Measurements from ENCODE around the gene C20orf204.

The C20orf204 gene

DNA sequence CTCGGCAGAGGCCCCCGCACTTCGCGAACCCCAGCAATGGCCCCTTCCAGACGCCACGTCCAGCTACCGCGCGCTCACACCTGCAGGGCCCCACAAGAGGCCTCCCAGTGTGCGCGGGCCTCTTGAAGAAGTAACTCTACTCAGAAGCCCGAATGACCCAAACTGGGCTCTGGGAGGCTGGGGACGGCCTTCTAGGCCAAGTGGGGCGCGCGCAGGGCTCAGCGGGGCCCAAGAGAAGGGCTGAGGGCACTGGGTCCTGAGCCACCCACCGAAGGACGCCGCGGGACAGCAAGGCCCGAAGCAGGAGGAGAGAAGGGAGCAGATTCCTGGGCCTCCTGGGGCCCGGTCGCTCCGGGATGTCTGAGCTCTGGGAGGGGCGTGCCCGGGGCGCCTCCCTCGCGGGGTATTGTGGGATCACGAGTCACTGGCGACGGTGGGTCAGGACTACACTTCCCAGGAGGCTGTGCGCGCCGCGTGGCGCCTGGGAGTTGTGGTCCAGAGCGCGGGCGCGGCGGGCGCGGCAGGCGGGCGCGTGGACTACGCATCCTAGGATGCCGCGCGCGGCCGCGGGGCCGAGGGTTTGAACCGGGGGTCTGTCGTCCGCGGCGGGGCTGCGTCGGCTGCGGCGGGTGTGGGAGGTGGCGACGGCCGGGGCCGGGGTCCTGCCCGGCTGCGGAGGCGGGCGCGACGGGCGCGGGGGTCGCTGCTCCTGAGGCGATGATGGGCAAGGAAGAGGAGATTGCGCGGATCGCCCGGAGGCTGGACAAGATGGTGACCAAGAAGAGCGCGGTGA is 26.8 kb downstream of the C20orf204 start, which contains the start of gene TCEA2:
TCEA2 (plus strand) TSS at position 603 of the 793 bp plus-strand sequence; CDS start at position 718, 115 bp downstream.
- peaks cover 14% of the 10 kb centered on the region for H4K20me1 ChIP-seq (ENCODE audit: insufficient read depth, low read length)
- H3K4me3 ChIP-seq (ENCODE audit: low read depth in 1 of 2, low read length in 2 of 2): peak within 1 kb of the TSS; percentile 69 to 83
- TF ChIP-seq, protein P1, sequence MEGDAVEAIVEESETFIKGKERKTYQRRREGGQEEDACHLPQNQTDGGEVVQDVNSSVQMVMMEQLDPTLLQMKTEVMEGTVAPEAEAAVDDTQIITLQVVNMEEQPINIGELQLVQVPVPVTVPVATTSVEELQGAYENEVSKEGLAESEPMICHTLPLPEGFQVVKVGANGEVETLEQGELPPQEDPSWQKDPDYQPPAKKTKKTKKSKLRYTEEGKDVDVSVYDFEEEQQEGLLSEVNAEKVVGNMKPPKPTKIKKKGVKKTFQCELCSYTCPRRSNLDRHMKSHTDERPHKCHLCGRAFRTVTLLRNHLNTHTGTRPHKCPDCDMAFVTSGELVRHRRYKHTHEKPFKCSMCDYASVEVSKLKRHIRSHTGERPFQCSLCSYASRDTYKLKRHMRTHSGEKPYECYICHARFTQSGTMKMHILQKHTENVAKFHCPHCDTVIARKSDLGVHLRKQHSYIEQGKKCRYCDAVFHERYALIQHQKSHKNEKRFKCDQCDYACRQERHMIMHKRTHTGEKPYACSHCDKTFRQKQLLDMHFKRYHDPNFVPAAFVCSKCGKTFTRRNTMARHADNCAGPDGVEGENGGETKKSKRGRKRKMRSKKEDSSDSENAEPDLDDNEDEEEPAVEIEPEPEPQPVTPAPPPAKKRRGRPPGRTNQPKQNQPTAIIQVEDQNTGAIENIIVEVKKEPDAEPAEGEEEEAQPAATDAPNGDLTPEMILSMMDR (IDR thresholded peaks at IDR 0.05; ENCODE audit: borderline replicate concordance, extremely low read depth, low read length, poor library complexity, severe bottlenecking): no peak
- no peak for TF ChIP-seq EZH2 (IDR thresholded peaks at IDR 0.05; ENCODE audit: borderline replicate concordance, low read depth, low read length, severe bottlenecking)
- peak; percentile 98 for DNase-seq
- H3K4me1 ChIP-seq (ENCODE audit: insufficient read depth, low read length): peaks cover 34% of the 10 kb centered on the region
- H3K36me3 ChIP-seq (ENCODE audit: insufficient read depth, low read length): no peaks in the 10 kb centered on the region
- peak within 1 kb of the TSS; percentile 92 for H2AFZ ChIP-seq (ENCODE audit: low read depth, low read length)
- peak within 1 kb of the TSS; percentile 78 for H3K27ac ChIP-seq (ENCODE audit: low read length)
- ATAC-seq (ENCODE audit: insufficient read depth, low read depth): peak; percentile 96
- no peaks in the 10 kb centered on the region for H3K27me3 ChIP-seq (ENCODE audit: insufficient read depth, low read length, poor library complexity)
- H3K9ac ChIP-seq (ENCODE audit: low read depth, low read length): peak within 1 kb of the TSS; percentile 87
- H3K4me2 ChIP-seq (ENCODE audit: insufficient read depth, low read length): peak within 1 kb of the TSS; percentile 91
- no peaks in the 10 kb centered on the region for H3K9me3 ChIP-seq (ENCODE audit: insufficient read depth, low read length, severe bottlenecking)
- H3K79me2 ChIP-seq (ENCODE audit: insufficient read depth, low read length): peaks cover 5% of the 10 kb centered on the region; the same call in 1 of the 2 replicates

- TF ChIP-seq EZH2 (IDR thresholded peaks at IDR 0.05; ENCODE audit: borderline replicate concordance, low read depth, low read length, severe bottlenecking): no peak
- TF ChIP-seq, protein P1 (IDR thresholded peaks at IDR 0.05; ENCODE audit: borderline replicate concordance, extremely low read depth, low read length, poor library complexity, severe bottlenecking): no peak
- peaks cover 34% of the 10 kb centered on the region for H3K4me1 ChIP-seq (ENCODE audit: insufficient read depth, low read length)
- no peaks in the 10 kb centered on the region for H3K27me3 ChIP-seq (ENCODE audit: insufficient read depth, low read length, poor library complexity)
- H3K36me3 ChIP-seq (ENCODE audit: insufficient read depth, low read length): no peaks in the 10 kb centered on the region
- no peaks in the 10 kb centered on the region for H3K9me3 ChIP-seq (ENCODE audit: insufficient read depth, low read length, severe bottlenecking)
- ATAC-seq (ENCODE audit: insufficient read depth, low read depth) (no peak), DNase-seq (no peak)
- peak overlapping the region; percentile 74 for H2AFZ ChIP-seq (ENCODE audit: low read depth, low read length)
- H4K20me1 ChIP-seq (ENCODE audit: insufficient read depth, low read length): peaks cover 14% of the 10 kb centered on the region
- peak overlapping the region; percentile 91 for H3K4me2 ChIP-seq (ENCODE audit: insufficient read depth, low read length)
- H3K9ac ChIP-seq (ENCODE audit: low read depth, low read length): peak overlapping the region; percentile 87
- H3K4me3 ChIP-seq (ENCODE audit: low read depth in 1 of 2, low read length in 2 of 2): peak overlapping the region; percentile 69 to 83
- H3K79me2 ChIP-seq (ENCODE audit: insufficient read depth, low read length): peaks cover 5% of the 10 kb centered on the region; the same call in 1 of the 2 replicates
- peak overlapping the region; percentile 57 for H3K27ac ChIP-seq (ENCODE audit: low read length)
Measured at GRCh38 chr20:64063389-64064144, 27.6 kb downstream of the C20orf204 start.

DNA sequence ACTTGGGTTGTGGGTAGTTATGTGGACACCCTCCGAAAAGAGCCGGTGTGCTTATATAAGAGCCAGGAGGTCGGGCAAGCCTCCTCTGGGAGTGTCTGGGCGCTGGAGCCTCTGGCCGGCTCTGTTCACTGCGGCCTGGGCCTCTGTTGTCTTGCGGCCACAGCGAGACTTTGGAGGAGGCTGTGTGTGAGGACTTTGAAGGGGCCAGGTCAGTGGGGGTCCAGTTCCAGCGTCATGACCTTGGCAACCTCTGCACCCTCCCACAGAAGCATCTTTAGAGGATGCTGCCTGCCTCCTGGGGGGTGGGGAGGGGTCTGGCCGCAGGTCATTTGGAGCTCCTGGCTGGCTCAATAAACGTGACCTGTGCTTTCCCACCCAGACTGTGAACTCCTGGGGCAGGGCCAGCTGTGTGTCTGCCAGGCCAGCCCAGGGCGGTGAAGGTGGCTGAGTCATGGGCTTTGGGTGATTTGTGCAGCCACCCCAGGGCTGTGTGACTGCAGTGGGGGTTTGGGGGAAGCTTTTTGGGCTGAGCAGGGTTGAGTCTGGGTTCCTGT is 28.2 kb downstream of the C20orf204 start:
- no peak overlapping the region for H3K27ac ChIP-seq (ENCODE audit: low read length)
- DNase-seq: no peak
- no peaks in the 10 kb centered on the region for H3K36me3 ChIP-seq (ENCODE audit: insufficient read depth, low read length)
- TF ChIP-seq, protein P1 (IDR thresholded peaks at IDR 0.05; ENCODE audit: borderline replicate concordance, extremely low read depth, low read length, poor library complexity, severe bottlenecking): no peak
- TF ChIP-seq EZH2 (IDR thresholded peaks at IDR 0.05; ENCODE audit: borderline replicate concordance, low read depth, low read length, severe bottlenecking): no peak
- H4K20me1 ChIP-seq (ENCODE audit: insufficient read depth, low read length): peaks cover 17% of the 10 kb centered on the region
- H3K4me3 ChIP-seq (ENCODE audit: low read depth in 1 of 2, low read length in 2 of 2): peak overlapping the region in 1 of 2 experiments; percentile 69; a peak in 2 of 4 replicates
- peak overlapping the region; percentile 87; the same call in 1 of the 2 replicates for H3K9ac ChIP-seq (ENCODE audit: low read depth, low read length)
- no peaks in the 10 kb centered on the region for H3K27me3 ChIP-seq (ENCODE audit: insufficient read depth, low read length, poor library complexity)
- ATAC-seq (ENCODE audit: insufficient read depth, low read depth): no peak
- H3K4me1 ChIP-seq (ENCODE audit: insufficient read depth, low read length): peaks cover 34% of the 10 kb centered on the region
- H2AFZ ChIP-seq (ENCODE audit: low read depth, low read length): no peak overlapping the region
- H3K79me2 ChIP-seq (ENCODE audit: insufficient read depth, low read length): peaks cover 5% of the 10 kb centered on the region; the same call in 1 of the 2 replicates
- peak overlapping the region; percentile 91 for H3K4me2 ChIP-seq (ENCODE audit: insufficient read depth, low read length)
- H3K9me3 ChIP-seq (ENCODE audit: insufficient read depth, low read length, severe bottlenecking): no peaks in the 10 kb centered on the region
